NB4 (cell line): ENCODE results near the gene ANO9.

Experiments used
- CTCF ChIP-seq: IDR thresholded peaks from one replicate; pipeline ENCODE4 v1.5.1; 2012; ENCODE audit warnings: low read depth, low read length
- MAX ChIP-seq: IDR thresholded peaks from 2 replicates; pipeline ENCODE4 v1.6.1; 2011; ENCODE audit warnings: low read depth, low read length

DNA sequence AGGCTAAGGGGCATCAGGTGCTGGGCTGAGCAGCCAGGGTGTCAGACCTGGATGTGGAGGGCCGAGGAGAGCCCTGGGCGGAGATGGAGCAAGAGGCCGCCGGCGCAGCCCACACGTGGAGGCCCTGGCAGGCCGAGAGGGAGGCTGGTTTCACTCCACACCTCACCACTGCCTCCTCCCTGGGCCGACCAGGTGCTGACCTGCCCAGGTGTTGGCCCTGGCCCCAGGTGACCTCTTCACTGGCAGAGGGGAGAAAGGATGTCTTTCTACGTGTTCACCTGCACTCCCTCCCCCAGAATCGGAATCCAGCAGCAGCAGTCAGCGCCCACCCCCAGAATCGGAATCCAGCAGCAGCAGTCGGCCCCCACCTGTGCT is 781 bp downstream of the ANO9 start:
- TF ChIP-seq MAX (no peak), CTCF (no peak)
